Activated T-cell treated with anti-CD3 and anti-CD28 coated beads, Interleukin-2, amount 50 U/mL, for 1 hour (primary cell): ENCODE data around the gene TRMT11.
"Not testable (repeated sequence)": the region's sequence is repeated elsewhere in the genome, so short reads cannot be mapped to it uniquely, and the experiment has no call there.

ENCODE experiments used
- DNase-seq: peaks from one replicate; pipeline ENCODE4 v3.0.0-alpha.2; 2020

The TRMT11 gene

GRCh38 chr6:126048635-126049034 lies 62.3 kb downstream of the TRMT11 start:
- no peak for DNase-seq

GRCh38 chr6:126050795-126051194 lies 64.5 kb downstream of the TRMT11 start:
- DNase-seq = no peak

- no peak for DNase-seq
These were observed 65.5 kb downstream of the TRMT11 start for GRCh38 chr6:126051791-126052190.

DNA sequence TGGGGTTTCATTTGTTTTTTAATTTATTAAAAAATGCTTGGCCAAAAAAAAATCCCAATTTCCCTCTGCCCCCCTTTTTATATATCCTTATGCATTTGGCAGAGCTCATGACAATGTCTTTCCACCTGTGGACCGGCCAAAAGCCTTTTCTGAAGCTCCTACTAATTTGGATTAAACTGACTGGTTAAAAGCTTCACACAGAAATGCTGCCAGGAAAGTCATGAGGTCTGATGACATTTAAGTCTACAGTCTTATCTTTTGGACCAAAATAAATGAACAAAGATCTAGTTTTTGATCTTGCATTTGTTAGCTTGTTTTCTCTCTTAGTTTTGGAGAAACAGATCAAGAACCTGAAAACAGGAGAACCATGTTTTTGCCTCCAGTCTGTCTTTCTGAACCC lies 66.1 kb downstream of the TRMT11 start:
- DNase-seq = no peak

DNA sequence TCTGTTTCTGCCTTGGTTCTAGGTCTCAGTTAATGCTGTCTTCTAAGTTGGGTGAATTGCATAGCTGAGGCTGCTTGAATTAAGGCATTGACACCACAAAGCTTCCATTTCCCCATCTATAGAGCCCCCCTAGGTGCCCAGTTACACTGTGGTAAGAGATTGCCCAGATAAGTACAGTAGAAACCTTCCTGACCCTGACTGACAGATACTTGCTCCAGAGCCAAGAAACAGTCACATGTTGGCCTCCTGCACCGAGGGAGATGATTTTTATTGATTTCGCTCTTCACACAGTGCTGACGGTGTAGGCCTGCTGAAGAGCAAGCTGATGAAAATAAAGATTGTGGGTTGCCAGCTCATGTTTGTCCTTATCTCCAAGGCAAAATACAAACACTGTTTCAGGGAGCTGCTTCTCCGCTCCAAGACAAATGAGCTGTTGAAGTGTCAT lies 67.9 kb downstream of the TRMT11 start:
- DNase-seq = no peak

- DNase-seq = no peak
These were observed 68.5 kb downstream of the TRMT11 start for GRCh38 chr6:126054802-126055201.

GRCh38 chr6:126055449-126055848 lies 69.1 kb downstream of the TRMT11 start:
- no peak for DNase-seq

GRCh38 chr6:126056355-126057004 lies 70.1 kb downstream of the TRMT11 start:
- no peak for DNase-seq

DNA sequence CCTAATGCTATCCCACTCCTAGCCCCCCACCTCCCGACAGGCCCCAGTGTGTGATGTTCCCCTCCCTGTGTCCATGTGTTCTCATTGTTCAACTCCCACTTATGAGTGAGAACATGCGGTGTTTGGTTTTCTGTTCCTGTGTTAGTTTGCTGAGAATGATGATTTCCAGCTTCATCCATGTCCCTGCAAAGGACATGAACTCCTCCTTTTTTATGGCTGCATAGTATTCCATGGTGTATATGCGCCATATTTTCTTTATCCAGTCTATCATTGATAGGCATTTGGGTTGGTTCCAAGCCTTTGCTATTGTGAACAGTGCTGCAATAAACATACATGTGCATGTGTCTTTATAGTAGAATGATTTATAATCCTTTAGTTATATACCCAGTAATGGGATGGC lies 71.7 kb downstream of the TRMT11 start:
- DNase-seq = not testable (repeated sequence)

GRCh38 chr6:126060400-126060799 lies 74.1 kb downstream of the TRMT11 start:
- DNase-seq = no peak

- DNase-seq = no peak
These were observed 77.3 kb downstream of the TRMT11 start for GRCh38 chr6:126063512-126064146.

GRCh38 chr6:126064257-126064747 lies 78.0 kb downstream of the TRMT11 start:
- DNase-seq = no peak

DNA sequence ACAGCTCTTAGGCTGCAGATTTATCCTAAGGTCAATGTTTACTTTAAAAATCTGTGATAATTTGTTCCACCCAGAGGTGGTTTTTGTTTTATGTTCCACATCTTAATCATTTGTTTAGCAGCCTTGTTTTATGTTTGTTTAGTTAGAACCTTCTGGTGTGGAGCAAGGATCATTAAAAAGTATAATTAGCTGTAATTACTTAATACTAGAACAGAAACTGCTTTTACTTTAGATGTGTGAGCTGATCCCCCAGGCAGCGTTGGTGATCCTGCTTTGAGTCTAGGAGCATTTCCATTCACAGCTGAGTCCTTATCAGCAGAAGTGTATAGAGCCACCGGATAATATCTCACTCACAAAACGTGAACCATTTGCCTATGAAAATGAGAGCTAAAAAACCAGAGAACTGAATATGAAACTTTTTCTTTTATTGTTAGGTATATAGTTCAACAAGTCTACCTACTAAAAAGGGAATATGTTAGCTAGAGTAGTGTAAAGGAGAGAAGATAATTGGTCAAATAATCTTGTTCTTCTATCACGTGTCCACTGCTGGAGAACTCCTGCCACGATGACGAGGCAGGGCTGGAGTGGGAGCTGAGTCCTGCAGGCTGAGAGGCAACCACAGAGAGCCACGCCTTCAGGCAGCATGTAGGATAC lies 78.5 kb downstream of the TRMT11 start:
- no peak for DNase-seq

GRCh38 chr6:126066053-126067048 lies 80.0 kb downstream of the TRMT11 start:
- DNase-seq = no peak

DNA sequence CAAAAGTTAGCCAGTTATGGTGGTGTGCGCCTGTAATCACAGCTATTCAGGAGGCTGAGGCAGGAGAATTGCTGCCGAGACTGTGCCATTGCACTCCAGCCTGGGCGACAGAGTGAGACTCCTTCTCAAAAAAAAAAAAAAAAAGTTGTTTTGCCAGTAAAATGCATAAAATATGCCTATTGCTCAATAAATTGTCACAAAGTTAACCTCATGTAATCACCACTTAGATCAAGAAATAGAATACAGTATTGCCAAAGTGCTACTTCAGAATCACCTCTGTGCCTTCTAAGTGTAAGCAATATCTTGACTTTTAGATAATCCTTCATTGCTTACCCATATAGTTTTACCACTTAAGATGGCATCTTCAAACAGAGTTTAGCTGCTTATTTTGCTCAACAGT lies 80.7 kb downstream of the TRMT11 start:
- DNase-seq = no peak

DNA sequence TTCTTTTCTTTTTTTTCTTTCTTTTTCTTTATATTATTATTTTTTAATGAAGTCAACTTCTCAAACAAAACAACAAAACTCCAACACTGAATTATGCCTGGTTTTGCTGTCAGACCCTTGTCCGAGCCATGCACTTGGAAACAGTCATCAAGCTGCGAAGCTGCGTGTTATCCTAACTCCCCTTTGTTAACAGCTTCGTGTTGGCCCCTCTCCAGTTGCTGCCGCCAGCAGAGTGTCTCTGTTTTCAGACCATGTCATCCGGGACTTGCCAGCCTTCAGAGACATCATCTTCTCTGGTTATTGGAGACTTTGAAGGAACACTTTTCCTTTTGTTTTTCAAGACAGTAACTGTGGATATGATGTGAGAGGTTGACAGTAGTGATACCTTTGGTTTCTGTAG lies 83.1 kb downstream of the TRMT11 start:
- DNase-seq = no peak

DNA sequence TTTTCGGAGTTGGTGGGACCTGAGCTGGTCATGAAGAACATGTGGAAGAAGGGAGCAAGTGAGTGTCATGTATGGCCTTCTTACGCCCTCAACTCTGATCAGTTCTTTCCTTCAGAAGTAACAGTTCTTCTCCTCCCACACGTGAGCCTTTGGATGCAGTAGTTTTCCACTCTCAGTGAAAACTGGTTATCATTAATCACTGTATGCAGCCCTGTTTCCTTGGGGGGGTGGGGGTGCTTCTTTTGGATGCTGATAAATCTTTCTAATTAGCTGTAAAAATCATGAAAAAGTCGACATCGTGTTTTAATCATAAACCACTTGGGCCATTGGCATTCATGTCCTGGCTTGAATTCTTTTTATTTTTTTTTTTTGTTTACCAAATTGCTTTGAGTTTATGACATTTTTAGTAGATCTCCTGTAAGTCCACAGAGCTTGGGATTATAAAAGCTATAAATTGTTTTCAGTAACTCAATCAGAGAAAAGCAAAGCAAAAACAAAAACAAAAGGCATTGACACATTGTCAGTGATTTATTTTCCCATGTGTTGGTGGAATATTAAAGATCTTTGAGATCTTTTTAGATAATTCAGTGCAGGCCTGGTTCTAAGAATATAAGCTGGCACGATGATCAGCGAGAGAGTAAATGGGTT lies 84.8 kb downstream of the TRMT11 start:
- no peak for DNase-seq

- DNase-seq = no peak
These were observed 85.8 kb downstream of the TRMT11 start for GRCh38 chr6:126072172-126072571.

- DNase-seq = no peak
These were observed 86.5 kb downstream of the TRMT11 start for GRCh38 chr6:126072834-126073233.

DNA sequence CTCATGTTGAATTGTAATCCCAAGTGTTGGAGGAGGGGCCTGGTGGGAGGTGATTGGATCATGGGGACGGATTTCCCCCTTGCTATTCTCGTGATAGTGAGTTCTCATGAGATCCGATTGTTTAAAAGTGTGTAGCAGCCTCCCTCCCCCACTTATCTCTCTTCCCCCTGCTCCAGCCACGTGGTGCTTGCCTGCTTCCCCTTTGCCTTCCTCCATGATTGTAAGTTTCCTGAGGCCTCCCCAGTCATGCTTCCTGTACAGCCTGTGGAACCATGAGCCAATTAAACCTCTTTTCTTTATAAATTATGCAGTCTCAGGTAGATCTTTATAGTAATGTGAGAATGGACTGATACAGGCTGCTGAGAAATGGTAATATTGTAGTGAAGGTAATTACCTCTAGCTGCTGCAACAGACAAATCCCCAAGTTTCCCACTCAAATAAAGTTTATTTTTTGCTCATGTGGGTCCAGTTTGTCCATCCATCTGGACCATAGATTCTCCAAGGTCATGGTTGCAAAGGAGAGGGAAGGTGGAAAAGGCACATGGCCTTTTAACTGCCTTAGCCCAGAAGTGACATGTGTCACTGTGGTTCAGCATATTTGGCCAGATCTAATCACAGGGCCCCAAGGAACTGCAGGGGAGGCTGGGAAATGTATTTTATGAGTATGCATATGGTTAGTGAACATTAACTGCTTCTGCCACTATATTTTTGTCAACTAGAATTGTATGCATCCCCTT lies 89.2 kb downstream of the TRMT11 start:
- no peak for DNase-seq

- no peak for DNase-seq
These were observed 90.8 kb downstream of the TRMT11 start for GRCh38 chr6:126076992-126077664.
